Measurements from ENCODE around the gene CLASP1.
"Not testable (repeated sequence)": the region's sequence is repeated elsewhere in the genome, so short reads cannot be mapped to it uniquely, and the experiment has no call there.

- not testable (repeated sequence) for TF ChIP-seq CTCF, POLR2A (IDR thresholded peaks at IDR 0.05)
Observed at GRCh38 chr2:121374412-121375075, 274.7 kb downstream of the CLASP1 start.
